22Rv1 (cell line): ENCODE data around the gene CCNC.

Experiments
- CTCF ChIP-seq: fragments of 450-650 bp; IDR thresholded peaks from 2 replicates; pipeline ENCODE4 v1.5.1; 2017; ENCODE audit warnings: mild to moderate bottlenecking
- ZFX ChIP-seq: fragments of 450-650 bp; IDR thresholded peaks from 2 replicates; pipeline ENCODE4 v1.6.1; 2017; ENCODE audit warnings: antibody characterized with exemption, borderline replicate concordance

GRCh38 chr6:99547526-99547925 lies 20.9 kb downstream of the CCNC start:
- TF ChIP-seq CTCF (no peak), ZFX (no peak)
